Chondrocyte (in vitro differentiated cells): Measurements from ENCODE around the gene CCBE1. TPM values are rescaled to one million over a fixed set of nuclear protein-coding genes. Genes with fewer than 3 reads are reported as not detected.

Source experiments
- DNase-seq: peaks from one replicate; pipeline ENCODE4 v3.0.0; 2021; ENCODE audit warnings: mixed read lengths, low spot score
- H3K27ac Mint-ChIP-seq: one replicate; pipeline ENCODE4 v1.8.0; 2021; ENCODE audit warnings: mild to moderate bottlenecking, moderate library complexity, mixed read lengths; ENCODE audit not compliant: unreplicated experiment
- H3K27me3 Mint-ChIP-seq: 2 replicates; pipeline ENCODE4 v1.8.0; 2021; ENCODE audit warnings: low read depth, mixed read lengths
- H3K36me3 Mint-ChIP-seq: 2 replicates; pipeline ENCODE4 v1.8.0; 2021; ENCODE audit warnings: low read depth, mixed read lengths
- H3K4me1 Mint-ChIP-seq: 2 replicates; pipeline ENCODE4 v1.8.0; 2021; ENCODE audit warnings: low read depth, mild to moderate bottlenecking, mixed read lengths
- H3K4me3 Mint-ChIP-seq: one replicate; pipeline ENCODE4 v1.8.0; 2021; ENCODE audit warnings: mild to moderate bottlenecking, moderate library complexity, mixed read lengths; ENCODE audit not compliant: unreplicated experiment
- H3K9me3 Mint-ChIP-seq: 2 replicates; pipeline ENCODE4 v1.8.0; 2021; ENCODE audit warnings: low read depth, mixed read lengths
- total RNA-seq: library from RNA; stranded (reverse); gene quantifications from 3 replicates; pipeline ENCODE4 v1.2.1, GENCODE V29; 2021
- TF ChIP-seq, protein P1 (sequence below): fragments of 200-600 bp; sonication (generic); IDR thresholded peaks from 2 replicates; pipeline ENCODE4 v1.5.0; 2021; ENCODE audit warnings: antibody characterized with exemption, mild to moderate bottlenecking, moderate library complexity

The CCBE1 gene
- total RNA-seq, 1 donor from 2014 or later = 0.72 TPM

DNA sequence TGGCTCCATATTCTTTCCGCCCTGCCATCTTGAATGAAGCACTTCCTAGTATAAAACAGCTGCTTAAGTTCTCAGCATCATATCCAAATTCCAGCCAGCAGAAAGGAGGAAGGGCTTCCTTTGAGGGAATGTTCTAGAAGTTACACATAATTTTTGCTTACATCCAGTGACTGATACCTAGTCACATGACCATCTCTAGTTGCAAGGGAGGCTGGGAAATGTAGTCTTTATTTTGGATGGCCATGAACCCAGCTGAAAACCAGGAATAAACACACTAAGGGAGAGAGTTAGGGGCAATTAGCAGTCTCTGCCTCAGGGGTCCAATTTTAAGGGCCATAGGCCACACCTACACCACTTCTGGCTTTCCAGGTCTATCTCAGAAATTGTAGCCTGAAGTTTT lies 280.4 kb downstream of the CCBE1 start:
- Mint-ChIP-seq H3K36me3 (peaks cover 2% of the 10 kb centered on the region), H3K4me3 (no peak overlapping the region), H3K9me3 (no peaks in the 10 kb centered on the region), H3K27ac (no peak overlapping the region), H3K27me3 (peaks cover 34% of the 10 kb centered on the region), H3K4me1 (no peaks in the 10 kb centered on the region)
- DNase-seq = no peak
- TF ChIP-seq, protein P1, sequence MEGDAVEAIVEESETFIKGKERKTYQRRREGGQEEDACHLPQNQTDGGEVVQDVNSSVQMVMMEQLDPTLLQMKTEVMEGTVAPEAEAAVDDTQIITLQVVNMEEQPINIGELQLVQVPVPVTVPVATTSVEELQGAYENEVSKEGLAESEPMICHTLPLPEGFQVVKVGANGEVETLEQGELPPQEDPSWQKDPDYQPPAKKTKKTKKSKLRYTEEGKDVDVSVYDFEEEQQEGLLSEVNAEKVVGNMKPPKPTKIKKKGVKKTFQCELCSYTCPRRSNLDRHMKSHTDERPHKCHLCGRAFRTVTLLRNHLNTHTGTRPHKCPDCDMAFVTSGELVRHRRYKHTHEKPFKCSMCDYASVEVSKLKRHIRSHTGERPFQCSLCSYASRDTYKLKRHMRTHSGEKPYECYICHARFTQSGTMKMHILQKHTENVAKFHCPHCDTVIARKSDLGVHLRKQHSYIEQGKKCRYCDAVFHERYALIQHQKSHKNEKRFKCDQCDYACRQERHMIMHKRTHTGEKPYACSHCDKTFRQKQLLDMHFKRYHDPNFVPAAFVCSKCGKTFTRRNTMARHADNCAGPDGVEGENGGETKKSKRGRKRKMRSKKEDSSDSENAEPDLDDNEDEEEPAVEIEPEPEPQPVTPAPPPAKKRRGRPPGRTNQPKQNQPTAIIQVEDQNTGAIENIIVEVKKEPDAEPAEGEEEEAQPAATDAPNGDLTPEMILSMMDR = no peak

DNA sequence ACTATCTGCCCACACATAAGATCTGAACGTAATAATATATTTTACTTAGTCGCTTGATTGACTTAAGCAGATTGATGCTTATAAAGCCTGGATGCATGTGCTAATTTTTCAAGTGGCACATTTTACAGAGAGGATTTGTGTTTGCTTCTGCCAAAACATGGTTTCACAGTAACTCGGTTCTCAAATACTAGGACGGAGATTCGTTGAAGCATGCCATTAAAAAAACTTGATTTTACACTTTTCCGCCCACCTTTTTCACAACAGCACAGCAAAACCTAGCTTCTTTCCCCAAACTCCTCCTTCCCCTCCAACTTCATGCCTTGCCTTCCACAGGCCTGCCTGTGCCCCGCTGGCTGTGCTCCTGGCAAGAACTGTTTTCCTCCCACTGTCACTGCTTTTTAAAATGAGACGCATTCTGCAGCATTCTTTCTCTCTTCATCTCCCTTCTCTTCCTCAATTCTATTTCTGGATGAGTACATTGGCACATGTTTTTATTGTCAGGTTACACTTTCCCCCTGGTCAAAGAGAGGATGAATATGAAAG lies 283.0 kb downstream of the CCBE1 start:
- Mint-ChIP-seq H3K4me3 (no peak overlapping the region), H3K4me1 (no peaks in the 10 kb centered on the region)

DNA sequence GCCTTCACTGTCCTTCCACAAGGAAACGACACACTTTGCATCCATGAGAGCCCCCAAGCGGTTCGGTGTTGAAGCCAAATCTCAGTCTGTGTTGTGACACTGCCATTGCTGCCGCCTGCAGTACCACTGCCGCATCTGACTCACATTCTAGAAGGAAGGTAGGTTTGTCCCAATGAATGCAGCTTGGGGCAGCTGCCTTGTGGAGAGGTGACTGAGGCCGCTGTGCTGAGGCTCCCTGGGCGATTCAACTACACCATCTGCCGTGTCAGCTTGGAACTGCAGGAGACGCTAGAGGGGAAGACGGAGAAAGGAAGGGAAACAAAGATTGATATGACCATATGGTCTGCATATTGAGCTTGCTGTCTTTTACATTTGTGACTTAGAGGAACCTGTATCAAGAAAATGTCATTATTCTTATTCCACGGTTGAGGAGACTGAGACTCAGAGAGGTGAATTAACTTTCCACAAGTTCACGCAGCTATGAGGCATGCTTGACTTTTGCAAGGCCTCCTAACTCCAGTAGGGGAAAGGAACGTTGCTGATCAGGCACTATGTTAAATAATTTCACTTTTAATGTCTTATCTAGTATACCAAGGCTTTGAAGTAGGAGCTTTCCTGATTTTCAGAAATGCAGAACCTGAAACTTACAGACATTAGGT lies 294.7 kb downstream of the CCBE1 start:
- TF ChIP-seq, protein P1 = peak; percentile 94

More for the DNA sequence above, 283.0 kb downstream of the CCBE1 start:
- H3K36me3 Mint-ChIP-seq = peaks cover under 1% of the 10 kb centered on the region
- H3K27me3 Mint-ChIP-seq = peaks cover 34% of the 10 kb centered on the region
- no peaks in the 10 kb centered on the region for H3K9me3 Mint-ChIP-seq
- H3K27ac Mint-ChIP-seq = no peak overlapping the region
- no peak for DNase-seq
- TF ChIP-seq, protein P1 = no peak

DNA sequence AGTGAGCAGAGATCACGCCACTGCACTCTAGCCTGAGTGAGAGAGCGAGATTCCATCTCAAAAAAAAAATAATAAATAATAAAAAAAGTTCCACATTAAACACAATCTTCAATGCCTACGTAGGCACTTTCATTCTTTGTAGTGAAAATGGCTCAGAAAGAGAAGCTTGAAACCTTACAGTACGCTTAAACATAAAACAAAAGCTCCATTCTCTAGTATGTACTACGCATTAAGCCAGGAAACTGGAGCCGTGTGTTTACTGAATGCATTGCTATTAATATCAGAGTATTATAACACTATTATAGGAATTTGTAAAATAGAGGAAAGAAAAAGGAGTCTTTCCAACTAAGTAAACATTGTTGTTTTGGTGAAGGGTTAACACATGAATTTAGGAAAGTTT lies 296.8 kb downstream of the CCBE1 start:
- TF ChIP-seq, protein P1 = no peak
- peaks cover 4% of the 10 kb centered on the region for H3K27me3 Mint-ChIP-seq
- DNase-seq = no peak
- no peaks in the 10 kb centered on the region for H3K9me3 Mint-ChIP-seq
- no peaks in the 10 kb centered on the region for H3K4me1 Mint-ChIP-seq
- no peak overlapping the region for H3K4me3 Mint-ChIP-seq
- H3K27ac Mint-ChIP-seq = no peak overlapping the region
- no peaks in the 10 kb centered on the region for H3K36me3 Mint-ChIP-seq

More for the DNA sequence above, 294.7 kb downstream of the CCBE1 start:
- Mint-ChIP-seq H3K36me3 (no peaks in the 10 kb centered on the region), H3K4me3 (no peak overlapping the region), H3K4me1 (no peaks in the 10 kb centered on the region), H3K27me3 (no peaks in the 10 kb centered on the region), H3K9me3 (no peaks in the 10 kb centered on the region), H3K27ac (no peak overlapping the region)
- no peak for DNase-seq

DNA sequence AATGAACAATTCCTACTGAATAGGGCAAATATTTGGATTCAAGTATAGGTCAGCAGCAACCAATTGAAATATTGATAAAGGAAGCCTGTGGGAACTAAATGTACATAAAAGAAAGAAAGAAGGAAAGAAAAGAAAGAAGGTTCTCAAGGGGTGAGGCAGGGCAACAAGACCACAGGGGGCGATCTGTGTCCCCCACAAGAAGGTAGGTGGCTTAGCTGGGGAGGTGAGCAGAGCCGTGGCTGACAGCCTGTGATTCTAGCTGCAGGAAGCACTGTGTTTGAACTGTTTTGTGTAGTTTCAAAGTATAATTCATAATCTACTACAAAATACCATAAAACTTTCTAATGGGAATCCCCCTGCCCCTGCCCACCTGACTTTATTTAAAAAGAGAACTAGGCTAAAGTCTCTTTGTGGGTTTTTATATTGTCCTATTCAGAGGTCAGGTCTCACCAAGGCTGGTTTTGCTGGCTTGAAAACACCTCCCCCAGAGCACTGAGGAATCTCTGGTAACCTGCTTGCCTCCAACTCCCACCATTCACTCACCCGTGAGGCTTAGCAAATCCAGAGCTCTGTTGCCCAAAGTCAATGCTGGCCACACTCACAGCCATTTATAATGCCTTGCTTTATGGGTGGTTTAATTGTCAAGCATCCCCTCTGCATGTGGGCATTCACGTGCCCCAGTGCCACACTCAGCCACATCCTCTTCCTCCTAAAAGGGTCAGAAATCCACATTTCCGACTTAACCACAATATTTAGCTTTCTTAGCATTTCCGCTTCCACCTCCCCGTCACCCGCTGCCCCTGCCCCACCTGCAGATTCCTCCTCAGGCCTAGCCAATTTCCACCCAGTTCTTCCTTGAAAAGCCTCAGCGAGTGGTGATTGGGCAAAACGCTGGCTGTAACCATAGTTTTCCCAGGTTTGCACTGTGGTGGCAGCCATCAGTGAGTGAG lies 301.7 kb downstream of the CCBE1 start:
- DNase-seq = no peak
- H3K4me1 Mint-ChIP-seq = no peaks in the 10 kb centered on the region
- no peak overlapping the region for H3K27ac Mint-ChIP-seq
- no peaks in the 10 kb centered on the region for H3K9me3 Mint-ChIP-seq
- H3K4me3 Mint-ChIP-seq = no peak overlapping the region
- no peaks in the 10 kb centered on the region for H3K36me3 Mint-ChIP-seq
- TF ChIP-seq, protein P1 = no peak
- peaks cover 29% of the 10 kb centered on the region for H3K27me3 Mint-ChIP-seq
